ENCODE data around the gene TMEM114.

GRCh38 chr16:8588682-8589056, 1.6 kb downstream of the TMEM114 start:
- TF ChIP-seq CTCF (IDR thresholded peaks at IDR 0.05), result no peak
- TF ChIP-seq POLR2A (IDR thresholded peaks at IDR 0.05), result no peak
